Stimulated activated CD4-positive, alpha-beta T cell treated with anti-CD3 and anti-CD28 coated beads, Interleukin-15, amount 100 ng/mL, for 24 hours (primary cell): Measurements from ENCODE around the gene HDAC4.

Experiments
- DNase-seq: peaks from one replicate; pipeline ENCODE4 v3.0.0-alpha.2; 2020

Gene HDAC4

DNA sequence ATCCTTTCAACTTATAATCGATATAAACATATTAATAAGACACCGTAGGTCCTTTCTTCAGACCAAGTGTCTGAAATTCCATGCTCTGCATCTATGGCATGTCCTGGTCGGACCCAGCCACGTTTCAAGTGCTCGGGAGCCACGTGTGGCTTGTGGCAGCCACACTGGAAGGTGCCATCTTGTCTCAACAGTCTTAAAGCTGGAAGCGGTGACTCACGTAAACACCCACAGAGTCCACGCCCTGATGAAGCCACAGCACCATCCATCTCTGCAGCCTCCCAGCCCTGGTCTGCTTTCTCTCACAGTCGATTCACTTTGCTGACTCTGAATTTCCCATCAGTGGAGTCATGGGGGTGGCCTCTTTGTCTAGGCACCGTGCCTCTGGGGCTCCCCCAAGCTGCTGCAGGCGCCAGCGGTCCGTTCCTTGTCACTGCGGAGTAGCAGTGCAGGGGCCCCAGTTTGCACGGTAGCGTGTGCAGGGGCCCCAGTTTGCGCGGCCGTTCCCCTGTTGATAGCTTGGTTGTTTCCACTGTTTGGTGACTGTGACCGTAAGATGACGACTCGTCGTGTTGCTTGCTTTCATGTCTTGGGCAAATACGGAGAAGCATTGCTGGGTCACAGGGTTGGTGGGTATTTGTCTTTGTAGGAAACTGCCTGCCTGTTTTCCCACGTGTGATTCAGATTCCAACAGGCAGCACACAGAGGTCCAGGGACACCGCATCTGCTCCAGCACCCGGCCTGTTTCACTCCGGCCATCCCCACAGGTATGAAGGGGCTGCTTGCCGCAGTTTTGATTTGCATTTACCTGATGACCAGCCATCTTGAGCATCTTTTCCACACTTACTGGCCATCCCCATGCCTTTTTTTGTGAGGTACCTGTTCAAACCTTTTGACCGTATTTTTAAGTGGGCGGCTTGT is 240.3 kb downstream of the HDAC4 start:
- DNase-seq, result no peak

DNA sequence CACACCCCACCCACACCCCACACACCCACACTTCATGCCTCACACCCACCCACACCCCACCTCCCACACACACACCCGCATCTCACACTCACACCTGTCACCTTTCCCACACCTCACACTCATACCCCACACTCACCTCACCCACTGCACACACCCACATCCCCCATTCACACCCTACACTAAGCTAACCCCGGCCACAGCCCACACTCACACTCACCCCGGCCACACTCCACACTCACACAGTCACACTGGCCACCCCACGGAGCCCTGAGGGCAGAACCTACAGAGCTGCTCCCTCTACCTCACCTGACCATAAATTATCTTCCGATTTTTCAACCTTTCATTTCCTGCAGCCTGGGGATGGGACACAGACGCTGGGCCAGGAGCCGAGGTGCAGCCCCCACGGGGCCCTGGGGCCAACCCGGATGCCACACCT is 241.3 kb downstream of the HDAC4 start:
- no peak for DNase-seq

DNA sequence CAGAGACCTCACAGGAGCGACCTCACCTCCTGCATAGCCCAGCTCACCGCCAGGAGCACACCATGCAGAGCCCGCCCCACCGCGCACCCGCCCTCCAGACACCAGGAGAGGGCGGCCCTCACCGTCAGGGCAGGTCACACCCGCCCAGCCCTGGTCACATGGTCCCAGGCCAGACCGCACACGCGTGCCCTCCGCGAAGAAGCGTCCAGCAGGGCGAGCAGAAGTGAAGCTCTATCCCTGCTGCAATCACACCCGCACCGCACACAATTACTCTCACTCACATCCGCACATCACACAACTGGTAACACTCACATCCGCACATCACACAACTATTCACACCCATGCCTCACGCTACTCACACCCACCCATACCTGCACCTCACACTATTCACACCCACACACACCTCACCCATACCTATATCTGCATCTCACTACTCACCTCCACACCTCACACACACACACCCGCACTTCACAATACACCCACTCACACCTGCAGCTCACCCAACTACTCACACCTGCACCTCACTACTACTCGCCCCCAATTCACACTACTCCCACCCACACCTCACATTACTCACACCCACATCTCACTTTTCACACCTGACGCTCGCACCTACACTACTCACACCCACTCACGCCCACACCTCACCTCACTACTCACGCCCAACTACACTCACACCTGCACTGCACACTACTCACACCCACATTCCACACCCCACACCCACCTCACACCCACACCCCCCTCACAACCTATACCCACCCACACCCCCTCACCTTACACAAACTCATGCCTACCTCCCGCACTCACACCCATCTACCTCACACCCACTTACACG is 242.0 kb downstream of the HDAC4 start:
- no peak for DNase-seq

DNA sequence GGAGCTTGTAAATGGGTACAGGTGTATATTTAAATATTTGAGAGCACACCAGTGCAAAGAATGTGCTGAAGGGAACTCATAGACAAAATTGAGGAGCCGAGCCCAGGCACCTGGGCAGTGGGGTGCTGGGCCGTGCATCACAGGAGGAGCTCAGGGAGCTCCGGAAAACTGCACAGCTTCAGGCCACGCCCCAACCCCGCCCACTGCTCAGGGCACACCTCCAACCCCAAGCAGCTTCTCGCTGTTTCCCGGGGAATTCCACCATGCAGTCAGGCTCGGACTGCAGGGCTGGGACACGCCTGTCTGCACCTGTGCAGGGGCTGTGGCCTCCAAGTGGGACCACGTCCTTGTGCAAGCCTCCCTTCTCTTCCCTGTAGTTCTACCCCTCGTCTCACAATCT is 243.0 kb downstream of the HDAC4 start:
- DNase-seq, result no peak

DNA sequence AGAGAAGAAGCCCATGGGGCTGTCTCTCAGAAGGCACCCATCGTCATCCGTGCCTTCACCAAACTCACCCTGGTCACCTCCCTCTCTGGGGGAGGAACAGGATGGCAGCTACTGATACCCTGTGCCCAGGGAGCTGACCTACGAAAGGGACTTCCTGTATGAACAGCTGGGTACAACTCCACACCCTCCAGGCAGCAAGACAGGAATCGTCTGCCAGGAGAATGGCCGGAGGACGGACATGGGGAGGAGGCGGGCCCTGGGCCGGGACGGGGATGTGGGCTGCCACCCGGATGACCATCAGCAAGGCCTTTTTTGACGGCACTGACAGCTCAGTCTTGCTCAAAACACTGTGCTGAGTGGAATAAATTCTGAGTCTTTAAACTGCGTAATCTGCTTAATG is 243.6 kb downstream of the HDAC4 start:
- no peak for DNase-seq

DNA sequence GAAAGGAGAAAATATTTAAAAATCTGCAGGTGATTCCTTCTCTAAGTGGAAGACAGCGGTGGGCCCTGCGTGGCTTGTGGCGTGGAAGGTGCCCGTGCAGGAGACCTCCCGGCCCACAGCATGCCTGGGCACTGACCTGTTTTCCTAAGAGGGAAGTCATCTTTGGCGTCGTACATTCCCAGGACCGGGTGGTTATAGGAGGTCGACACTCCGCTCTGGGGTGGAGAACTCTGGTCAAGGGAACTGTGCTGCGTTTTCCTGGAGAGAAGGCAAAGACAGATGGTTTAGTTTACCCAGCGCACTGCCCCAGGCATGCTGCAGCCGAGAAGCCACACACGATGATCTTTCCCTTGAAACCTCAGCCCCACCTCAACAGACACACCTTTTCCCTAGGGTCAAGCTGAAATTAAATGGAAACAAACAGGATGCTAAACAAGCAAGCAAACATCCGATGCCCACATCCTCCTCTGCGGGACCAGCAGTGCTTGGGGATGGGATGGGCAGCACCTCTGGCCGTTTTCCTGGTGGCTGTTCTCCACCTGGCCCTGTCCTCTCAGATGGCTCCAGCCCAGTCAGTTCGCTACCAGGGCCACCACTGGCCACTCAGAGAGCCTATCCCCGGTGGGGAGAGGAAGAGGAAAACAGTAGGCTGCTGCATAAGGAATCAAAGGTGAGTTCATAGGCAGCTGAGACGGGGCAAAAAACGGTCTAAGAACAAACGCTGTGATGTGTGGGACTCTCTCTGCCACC is 244.1 kb downstream of the HDAC4 start:
- no peak for DNase-seq

DNA sequence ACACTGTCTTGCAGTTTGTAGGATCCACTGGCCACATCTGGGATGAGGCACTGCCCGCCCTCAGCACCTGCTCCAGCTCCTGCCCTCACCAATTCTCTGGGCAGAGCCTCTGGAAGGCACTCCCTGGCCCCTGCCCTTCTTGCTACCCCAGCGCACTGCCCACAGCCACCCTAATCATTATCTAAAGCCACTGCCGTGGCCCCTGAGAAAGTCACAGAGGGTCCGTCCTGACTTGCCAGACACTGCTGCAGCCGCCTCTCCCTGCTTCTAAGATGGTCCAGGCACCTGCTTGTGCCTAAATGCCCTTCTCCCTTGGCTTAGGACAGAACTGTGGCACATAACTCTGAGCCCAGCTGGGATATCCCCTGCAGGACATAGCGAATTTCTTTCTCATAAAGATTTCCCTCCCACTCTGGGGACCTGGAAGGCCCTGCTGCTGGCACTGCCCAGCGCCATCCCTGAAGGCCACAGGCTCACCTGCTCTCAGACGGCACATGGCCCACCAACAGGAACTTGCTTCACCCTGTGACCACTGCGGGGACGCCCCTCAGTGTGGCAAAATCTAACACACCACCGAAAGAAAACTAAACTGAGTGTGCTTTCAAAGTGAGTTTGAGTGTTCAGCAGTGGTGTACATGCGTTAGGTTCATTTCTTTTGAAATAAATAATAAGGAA is 244.9 kb downstream of the HDAC4 start:
- DNase-seq, result no peak

DNA sequence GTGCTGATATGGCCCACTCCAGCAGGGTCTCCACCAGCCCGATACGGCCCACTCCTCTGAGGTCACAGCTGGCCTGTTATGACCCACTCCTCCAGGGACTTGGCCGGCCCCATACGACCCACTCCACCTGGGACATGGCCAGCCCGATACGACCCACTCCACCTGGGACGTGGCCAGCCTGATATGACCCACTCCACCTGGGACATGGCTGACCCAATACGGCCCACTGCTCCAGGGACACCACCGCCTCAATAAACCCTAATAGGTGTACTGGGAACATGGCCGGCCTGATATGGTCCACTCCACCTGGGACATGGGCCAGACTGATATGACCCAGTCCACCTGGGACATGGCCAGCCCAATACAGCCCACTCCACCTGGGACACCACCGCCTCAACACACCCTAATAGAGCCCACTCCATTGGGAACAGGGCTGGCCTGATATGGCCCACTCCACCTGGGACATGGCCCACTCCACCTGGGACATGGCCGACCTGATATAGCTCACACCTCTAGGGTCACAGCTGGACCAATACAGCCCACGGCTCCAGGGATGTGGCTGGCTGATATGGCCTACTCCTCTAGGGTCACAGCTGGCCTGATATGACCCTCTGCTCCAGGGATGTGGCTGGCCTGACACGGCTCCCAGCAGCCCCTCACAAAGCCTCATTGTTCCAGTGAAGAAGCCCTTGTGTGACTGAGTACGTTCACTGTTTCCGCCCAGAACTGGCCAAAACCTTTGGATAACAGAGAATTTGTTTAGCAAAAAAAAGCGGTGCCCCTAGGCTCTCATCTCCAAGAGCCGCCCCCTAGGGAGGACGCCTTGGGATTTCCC is 245.6 kb downstream of the HDAC4 start:
- no peak for DNase-seq

DNA sequence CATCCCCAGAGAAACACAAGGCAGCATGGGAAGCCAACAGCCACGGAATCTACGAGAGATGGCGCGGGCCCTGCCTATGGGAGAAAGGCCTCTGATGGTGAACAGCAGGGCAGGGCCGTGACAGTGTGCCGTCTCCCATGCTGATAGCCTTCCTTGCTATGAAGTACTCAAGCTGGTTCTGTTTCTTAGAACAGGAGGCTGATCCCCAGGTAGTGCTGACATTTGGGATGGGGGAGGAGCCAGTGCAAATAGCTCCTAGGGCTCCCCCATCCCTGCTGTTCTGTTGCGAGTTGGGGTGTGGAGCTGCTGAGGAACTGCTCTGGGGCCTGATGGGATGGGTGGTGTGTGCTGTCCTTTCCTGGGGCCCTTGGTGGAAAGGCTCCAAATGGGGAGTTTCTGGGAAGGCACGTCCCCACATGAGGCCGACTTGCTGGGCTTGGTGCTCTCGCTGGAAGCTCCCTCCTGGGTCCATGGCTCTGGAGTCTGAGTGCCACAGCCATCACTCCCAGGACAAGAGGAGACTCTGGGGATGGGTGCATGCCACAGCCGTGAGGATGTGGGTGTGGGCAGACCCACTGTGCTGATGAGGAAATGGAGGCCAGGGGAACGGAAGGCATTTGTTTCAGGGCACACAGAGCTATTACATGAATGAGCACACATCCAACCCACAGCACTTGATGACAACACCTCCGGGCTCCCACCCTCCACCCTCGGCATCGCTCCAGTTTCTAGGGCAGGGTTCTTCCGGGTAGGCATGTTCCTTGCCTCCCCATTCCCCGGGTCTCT is 246.8 kb downstream of the HDAC4 start:
- DNase-seq, result no peak

DNA sequence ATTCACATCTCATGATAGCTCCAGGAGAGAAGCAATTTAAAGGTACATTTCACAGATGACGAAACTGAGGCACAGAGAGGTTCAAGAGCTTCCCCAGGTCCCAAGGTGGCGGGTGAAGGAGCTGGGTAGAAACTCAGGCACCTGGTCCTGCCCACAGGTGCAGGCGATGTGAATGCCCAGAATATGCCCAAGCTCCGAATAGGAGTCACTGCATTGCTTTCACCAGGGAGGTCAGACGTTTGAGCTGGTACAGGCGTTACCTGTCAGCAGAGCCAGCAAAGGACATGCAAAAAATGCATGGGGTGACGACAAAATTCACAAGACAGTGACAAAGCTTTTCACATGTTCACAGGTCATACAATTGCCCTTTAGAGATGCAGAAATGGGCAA is 247.9 kb downstream of the HDAC4 start:
- no peak for DNase-seq

DNA sequence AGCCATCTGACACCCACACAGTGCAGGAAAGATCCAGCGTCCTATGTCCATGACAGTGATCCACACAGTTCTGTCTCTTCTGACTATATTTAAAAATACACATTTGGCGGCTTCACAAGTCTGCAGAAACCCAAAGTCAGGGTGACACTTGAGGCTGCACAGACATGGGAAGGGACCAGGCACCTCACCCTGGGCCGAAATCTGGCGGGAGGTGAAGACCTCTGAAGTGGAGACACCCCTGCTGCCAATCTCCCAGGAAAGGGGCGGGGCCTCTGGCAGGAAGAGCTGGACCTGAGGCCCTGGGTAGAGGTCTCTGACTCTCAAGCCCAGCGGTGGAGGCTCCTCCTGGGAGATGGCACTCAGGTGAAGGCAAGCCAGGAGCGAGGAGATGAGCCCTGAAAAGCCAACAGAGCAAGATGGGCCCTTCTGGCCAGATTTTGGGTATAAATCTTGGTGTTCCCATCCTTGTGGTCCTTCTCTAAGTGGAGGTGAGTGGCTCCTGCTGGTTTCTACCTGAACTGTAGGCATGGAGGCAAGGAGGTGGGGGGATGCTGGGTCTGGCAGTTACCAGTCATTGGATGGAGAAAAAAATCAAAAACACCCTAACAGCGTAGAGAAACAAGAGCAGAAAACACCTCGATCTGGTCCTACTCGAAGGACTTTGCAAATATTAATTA is 248.4 kb downstream of the HDAC4 start:
- DNase-seq, result no peak

DNA sequence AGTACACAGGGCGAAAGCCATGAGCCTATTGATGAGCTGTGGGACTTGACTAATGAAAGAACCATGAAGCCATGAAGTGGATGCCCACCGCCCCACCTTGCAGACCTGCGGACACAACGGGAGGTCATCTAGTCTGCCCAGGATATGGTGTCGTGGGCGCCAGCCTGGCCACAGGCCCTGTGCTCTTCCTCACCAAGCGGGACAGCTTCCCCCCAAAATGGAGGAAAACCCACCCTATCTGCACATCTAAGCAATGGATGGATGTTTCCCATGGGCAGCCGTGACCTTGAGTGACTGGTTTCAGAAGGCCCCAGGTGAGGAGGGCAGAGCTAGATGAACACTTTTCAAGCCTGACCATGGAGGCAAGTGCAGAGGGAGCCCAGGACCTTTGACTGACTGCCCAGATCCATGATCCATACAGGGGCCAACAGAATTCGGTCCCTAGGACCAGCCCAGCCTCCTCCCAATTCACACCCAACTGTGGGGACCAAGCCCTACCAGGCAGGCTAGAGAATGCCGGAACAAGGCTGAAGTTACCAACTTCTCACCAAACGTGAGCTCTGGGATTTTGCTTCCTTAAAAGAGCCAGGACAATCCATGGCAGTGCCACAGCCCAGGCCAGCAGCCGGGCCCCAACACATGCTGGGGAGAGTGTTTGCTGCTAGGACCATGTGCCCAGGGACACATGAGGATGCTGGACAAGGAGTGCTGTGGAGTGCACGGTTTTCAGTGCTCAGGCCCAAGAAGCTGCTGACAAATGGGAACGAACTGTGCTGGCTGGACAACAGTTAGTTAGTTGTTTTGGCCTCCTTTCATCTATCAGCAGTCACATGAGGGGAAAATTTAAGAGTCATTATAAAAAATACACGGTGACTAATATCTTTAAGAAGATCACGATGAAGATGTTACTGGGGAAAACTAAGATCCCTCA is 249.4 kb downstream of the HDAC4 start:
- no peak for DNase-seq

DNA sequence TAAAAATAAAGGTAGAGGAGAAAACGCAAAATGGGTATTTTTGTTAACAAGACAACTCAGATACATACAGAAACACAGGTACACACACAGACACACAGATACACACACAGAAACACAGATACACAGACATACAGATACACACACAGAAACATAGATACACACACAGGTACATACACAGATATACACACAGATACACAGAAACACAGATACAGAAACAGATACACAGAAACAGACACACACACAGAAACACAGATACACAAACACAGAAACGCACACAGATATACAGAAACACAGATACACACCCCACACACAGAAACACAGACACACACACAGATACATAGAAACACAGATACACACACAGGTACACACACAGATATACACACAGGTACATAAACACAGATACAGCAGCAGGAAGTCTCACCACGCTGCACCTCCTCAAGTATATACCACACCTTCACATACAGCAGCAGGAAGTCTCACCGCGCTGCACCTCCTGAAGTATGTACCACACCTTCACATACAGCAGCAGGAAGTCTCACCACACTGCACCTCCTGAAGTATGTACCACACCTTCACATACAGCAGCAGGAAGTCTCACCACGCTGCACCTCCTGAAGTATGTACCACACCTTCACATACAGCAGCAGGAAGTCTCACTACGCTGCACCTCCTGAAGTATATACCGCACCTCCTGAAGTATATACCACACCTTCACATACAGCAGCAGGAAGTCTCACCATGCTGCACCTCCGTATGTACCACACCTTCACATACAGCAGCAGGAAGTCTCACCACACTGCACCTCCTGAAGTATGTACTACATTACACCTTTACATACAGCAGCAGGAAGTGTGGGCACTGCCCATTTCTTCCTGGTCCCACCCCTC is 250.5 kb downstream of the HDAC4 start:
- no peak for DNase-seq

DNA sequence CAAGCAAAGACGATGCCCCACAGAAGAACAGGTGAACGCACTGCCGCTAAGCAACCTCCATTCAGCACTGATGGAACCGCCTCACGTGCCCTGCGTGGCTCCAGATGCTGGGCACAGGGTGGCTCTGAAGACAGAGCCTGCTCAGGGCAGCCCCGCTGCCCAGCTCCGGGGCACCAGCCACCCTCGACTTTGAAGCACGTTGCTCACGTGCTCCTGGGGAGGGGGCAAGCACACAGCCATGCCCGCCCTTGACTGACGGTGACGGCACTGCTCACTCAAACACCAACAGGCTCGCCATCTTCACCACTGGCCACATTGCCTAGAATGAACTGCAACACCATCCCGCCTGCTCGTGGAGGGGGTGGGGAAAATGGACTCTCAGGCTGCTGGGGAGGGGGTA is 251.3 kb downstream of the HDAC4 start:
- DNase-seq, result no peak

DNA sequence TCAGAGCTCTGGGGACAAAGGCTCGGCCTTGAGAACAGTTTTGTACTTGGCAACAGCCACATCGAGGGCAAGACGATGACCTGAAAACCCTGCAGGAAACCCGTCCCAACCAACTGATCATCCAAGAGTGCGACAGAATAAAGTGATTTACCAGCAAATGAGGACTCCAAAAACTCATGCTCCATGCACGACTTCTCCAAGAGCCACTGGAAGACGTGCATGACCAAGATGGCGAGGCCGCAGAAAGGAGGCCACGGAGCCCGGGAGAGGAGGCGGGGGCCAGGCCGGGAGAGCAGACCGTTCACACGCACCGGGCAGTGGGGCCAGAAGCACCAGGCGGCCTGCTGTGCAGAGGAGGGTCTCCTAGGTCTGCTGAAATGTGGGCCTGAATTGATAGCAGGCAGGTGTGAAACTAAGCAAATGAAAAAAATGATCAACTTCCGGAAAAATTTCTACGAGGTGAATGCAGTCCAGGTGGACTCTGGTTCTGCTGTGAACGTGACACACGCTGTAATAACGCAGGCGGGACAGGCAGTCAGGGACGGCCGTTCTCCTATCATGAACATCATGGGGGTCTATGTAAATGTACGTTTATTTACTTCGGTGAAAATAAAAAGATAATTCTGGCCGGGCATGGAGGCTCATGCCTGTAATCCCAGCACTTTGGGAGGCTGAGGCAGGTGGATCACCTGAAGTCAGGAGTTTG is 252.2 kb downstream of the HDAC4 start:
- no peak for DNase-seq

DNA sequence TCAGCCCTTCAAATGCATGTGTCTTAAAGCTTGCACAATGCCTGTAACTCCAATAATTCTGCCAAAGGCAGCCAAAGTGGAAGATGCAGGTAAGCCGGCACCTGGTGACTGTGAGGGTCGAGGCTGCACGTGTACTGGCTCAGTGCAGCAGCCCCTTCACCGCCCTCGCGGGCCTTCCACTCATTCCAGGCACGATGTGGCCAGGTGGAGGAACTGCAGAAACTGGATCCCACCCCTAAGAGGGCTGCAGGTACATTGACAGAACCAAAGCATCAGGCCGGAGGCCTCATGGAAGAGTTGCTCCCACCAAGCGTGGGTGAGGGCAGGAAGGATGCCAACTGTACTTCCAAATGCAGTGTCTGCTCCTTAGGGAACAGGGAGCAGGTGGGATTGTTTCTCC is 253.4 kb downstream of the HDAC4 start:
- DNase-seq, result no peak

DNA sequence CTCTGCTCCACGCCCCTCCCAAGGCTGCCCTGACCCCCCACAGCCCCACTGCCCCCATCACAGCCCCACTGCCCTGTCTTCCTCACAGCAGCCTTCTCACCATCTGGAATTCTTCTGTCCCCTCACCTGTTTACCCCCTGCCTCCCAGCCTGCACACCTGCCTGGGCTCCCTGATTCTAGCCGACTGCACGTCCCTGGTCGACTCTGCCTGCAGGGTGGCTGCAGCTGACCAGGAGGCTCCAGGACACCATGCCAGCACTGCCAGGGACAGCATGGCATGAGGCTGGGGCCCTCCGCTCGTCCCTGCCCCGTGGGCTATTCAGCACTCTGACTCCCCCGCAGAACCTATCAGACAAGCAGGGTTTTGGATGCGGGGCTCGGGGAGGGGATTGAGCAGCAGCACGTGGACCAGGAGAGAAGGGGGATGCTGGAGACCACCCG is 254.1 kb downstream of the HDAC4 start:
- DNase-seq, result no peak
